Limb (tissue), 2 donors: Measurements from ENCODE around the gene MKS1.

ENCODE experiments used
- DNase-seq, 2 donors: peaks; one replicate each; pipeline ENCODE4 v3.0.0-alpha.2; 2016; ENCODE audit errors: extremely low spot score in 2 of 2

Gene MKS1

GRCh38 chr17:58166682-58167081 is 52.4 kb downstream of the MKS1 start, which contains the start of gene OR4D2:
Gene OR4D2, plus strand, starts transcription at chr17:58166982. Its CDS starts 2,674 bp downstream, at chr17:58169656.
- no peak for DNase-seq

GRCh38 chr17:58165981-58166380 is 53.1 kb downstream of the MKS1 start:
- no peak for DNase-seq

- no peak for DNase-seq
Observed at GRCh38 chr17:58161566-58161965, 57.5 kb downstream of the MKS1 start.

GRCh38 chr17:58158181-58158580 is 60.9 kb downstream of the MKS1 start:
- no peak for DNase-seq

- DNase-seq, result peak in 1 of 2 donors; percentile 52
Observed at GRCh38 chr17:58156839-58157803, 61.9 kb downstream of the MKS1 start.
